Choroid plexus epithelial cell (primary cell): ENCODE measurements around the gene GALNT13.

ENCODE experiments used
- DNase-seq: peaks from one replicate; pipeline ENCODE4 v3.0.0-alpha.2; 2010; ENCODE audit warnings: low read depth
- H3K4me3 ChIP-seq: 2 replicates; pipeline ENCODE4 v1.5.1; 2011; ENCODE audit warnings: low read depth, mild to moderate bottlenecking, control low read depth, low read length, moderate library complexity
- TF ChIP-seq, protein P1 (sequence below): conservative IDR thresholded peaks from 2 replicates; pipeline ENCODE4 v1.5.1; 2011; ENCODE audit warnings: low read depth, mild to moderate bottlenecking, control low read depth, inconsistent platforms, low read length, moderate library complexity

GALNT13 gene

DNA sequence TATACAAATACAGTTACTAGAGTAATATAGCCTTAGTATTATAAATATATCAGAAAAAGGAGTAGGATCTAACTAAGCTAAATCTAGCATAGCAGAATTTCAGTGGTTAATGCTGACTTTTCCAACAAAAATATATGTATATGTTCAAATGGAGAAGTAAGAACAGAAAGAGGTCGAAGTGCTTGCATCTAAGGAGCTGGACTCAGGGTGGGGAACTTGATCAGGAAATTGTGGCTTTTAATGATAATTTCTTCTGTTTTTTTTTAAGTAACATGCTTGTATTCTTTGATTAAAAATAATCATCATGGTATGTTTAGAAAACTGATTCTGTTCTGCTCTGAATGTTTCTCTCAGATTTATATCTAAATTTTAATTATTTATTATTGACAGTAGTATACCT is 327.1 kb downstream of the GALNT13 start:
- TF ChIP-seq, protein P1, sequence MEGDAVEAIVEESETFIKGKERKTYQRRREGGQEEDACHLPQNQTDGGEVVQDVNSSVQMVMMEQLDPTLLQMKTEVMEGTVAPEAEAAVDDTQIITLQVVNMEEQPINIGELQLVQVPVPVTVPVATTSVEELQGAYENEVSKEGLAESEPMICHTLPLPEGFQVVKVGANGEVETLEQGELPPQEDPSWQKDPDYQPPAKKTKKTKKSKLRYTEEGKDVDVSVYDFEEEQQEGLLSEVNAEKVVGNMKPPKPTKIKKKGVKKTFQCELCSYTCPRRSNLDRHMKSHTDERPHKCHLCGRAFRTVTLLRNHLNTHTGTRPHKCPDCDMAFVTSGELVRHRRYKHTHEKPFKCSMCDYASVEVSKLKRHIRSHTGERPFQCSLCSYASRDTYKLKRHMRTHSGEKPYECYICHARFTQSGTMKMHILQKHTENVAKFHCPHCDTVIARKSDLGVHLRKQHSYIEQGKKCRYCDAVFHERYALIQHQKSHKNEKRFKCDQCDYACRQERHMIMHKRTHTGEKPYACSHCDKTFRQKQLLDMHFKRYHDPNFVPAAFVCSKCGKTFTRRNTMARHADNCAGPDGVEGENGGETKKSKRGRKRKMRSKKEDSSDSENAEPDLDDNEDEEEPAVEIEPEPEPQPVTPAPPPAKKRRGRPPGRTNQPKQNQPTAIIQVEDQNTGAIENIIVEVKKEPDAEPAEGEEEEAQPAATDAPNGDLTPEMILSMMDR, result no peak
- no peak for DNase-seq
- H3K4me3 ChIP-seq, result no peak overlapping the region

DNA sequence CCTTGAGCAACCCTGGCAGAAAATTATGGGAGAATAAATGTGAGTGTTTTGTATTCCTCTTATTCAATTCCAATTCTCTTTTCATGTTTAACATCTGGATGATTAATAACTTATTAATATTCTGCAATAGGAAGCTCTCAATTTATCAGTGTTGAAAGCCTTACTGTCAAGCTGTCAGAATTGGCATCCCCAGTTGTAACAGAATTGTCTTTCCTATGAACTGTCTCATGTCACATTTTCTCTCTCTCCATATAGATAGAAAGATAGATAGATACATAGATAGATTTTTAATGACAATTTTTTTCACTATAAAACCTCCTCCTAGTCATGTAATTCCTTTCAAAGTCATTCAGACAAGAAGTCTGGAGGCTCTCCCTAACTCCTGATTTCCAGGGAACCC is 331.5 kb downstream of the GALNT13 start:
- DNase-seq, result no peak
- TF ChIP-seq, protein P1, result no peak
- no peak overlapping the region for H3K4me3 ChIP-seq

DNA sequence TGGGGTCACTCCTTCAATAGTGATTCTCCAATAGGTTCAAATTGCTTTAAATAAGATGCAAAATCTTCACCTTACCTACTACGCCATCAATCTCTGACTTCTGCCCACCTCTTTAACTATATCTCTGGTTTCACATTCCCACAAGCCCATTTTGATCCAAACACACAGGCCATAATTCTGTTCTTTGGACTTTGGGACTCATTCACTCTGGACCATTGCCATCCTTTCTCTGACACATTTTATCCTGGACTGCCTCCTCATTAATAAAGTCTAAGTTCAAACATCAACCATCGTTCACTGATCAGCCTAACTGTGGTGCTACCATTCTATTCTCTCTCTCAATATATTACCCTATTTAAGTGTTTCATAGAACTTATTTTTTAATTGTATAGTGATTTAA is 332.2 kb downstream of the GALNT13 start:
- no peak overlapping the region for H3K4me3 ChIP-seq
- TF ChIP-seq, protein P1, result no peak
- no peak for DNase-seq

DNA sequence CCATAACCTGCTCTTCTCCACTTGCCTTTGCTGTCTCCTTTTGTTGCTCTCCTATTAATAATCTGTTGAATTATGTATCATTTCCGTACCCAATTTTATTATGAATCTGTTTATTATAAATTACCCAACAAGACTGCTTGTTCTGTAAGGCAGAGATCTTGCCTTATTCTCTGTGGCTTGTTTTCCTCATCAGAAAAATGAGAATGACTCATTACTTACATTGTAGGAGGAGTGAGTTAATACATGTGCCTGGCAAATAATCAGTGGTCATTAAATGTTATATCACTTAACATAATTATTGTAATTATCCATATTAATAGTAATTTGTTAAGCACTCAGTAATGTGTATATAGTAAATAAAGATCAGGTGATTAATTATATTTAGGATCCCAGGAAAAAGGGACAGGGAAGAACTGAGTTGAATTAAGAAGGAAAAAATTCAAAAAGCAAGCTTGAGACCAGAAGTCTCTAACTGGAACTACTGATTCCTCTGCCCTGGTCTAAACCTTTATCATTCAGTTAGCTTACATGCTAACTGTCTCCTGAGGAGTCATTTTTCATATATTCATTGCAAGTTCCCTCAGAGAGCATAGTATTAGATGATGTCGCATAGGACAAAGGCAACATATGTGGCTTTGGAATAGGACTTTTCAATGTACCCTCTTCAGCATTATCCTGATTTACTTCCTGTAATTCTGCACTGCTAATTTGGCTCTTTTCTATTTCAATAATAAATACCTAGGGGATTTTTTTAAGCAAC is 335.7 kb downstream of the GALNT13 start:
- TF ChIP-seq, protein P1, result no peak
- no peak for DNase-seq
- no peak overlapping the region for H3K4me3 ChIP-seq

DNA sequence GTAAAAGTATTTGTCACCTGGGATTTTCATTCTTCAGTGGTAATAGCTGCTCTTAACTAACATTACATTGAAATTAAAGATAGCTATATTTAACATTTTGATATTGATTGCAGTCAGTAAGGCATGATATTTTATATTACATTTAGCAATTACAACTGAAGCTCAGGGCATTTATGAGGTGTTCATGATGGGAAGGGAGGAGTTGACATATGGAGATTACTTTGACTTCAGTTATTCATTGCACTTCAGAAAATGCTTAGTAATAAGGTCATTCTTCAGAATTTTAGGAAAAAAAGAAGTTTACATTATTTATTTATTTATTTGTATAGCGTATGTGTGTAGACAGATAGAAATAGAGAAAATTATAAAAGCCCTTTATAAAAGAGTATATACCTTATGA is 352.0 kb downstream of the GALNT13 start:
- TF ChIP-seq, protein P1, result no peak
- H3K4me3 ChIP-seq, result no peak overlapping the region
- no peak for DNase-seq

DNA sequence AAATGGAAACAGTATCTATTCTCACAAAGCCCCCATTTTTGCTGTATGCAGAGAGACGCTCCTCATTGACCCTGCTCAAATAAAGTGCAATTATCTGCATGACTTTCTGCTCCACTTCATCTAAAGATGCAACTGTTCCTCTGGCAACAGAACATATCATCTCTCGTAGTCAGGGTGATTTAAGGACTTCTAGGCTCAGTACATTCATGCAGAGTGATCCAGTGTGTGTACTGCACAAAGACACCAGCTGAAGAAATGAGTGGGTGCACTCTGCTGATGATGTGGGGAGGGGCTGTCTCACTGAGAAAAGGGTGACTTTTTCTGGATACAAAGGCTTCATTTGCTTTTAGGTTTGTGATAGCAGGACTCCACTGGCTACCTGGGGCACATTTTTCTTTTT is 355.2 kb downstream of the GALNT13 start:
- TF ChIP-seq, protein P1, result no peak
- no peak overlapping the region for H3K4me3 ChIP-seq
- no peak for DNase-seq
